Body of pancreas (tissue), 4 donors: Measurements from ENCODE around the gene TFIP11. TPM values are rescaled to one million over a fixed set of nuclear protein-coding genes. Genes with fewer than 3 reads are reported as not detected.

Experiments used
- ATAC-seq: fragments of 150-250 bp; one replicate; pipeline ENCODE4 v1.9.1; 2016
- DNase-seq, 4 donors: peaks; one replicate each; pipeline ENCODE4 v3.0.0-alpha.2; 2019
- H3K27ac ChIP-seq, 4 donors: fragments of 200-600 bp; sonication (generic); 1 replicate in 3 of 4; 2 replicates in 1 of 4; pipeline versions ENCODE4 v1.5.1 to v1.6.1; 2016 to 2019; ENCODE audit warnings: mild to moderate bottlenecking in 1 of 4, mixed read lengths in 1 of 4, moderate library complexity in 1 of 4
- H3K27me3 ChIP-seq, 2 donors: fragments of 200-600 bp; sonication (generic); one replicate each; pipeline ENCODE4 v1.6.0; 2016; ENCODE audit warnings: mild to moderate bottlenecking in 1 of 2
- H3K36me3 ChIP-seq, 2 donors: fragments of 200-600 bp; sonication (generic); replicated peaks in 1 of 2; 2 replicates each; pipeline ENCODE4 v1.5.1; 2016; ENCODE audit warnings: low read depth in 2 of 2; ENCODE audit not compliant: insufficient read depth in 1 of 2
- H3K4me1 ChIP-seq: fragments of 200-600 bp; sonication (generic); one replicate; pipeline ENCODE4 v1.6.0; 2016
- H3K4me3 ChIP-seq, 2 donors: fragments of 200-600 bp; sonication (generic); 1 replicate in 1 of 2; 2 replicates in 1 of 2; pipeline ENCODE4 v1.5.1; 2016 to 2019
- H3K9me3 ChIP-seq, 3 donors: fragments of 200-600 bp; sonication (generic); 1 replicate in 2 of 3; 2 replicates in 1 of 3; pipeline ENCODE4 v1.5.1; 2016
- CTCF ChIP-seq, 7 experiments: fragments of 450-650 bp in 4 of 7; fragments of 200-600 bp in 3 of 7; sonication (generic) in 3 of 7; IDR thresholded peaks; one replicate each; pipeline ENCODE4 v1.5.1; 2016 to 2019; ENCODE audit warnings: antibody characterized with exemption in 7 of 7
- POLR2A ChIP-seq, 3 donors: fragments of 450-650 bp; IDR thresholded peaks; one replicate each; pipeline ENCODE4 v1.6.1; 2016; ENCODE audit warnings: antibody characterized with exemption in 3 of 3, mild to moderate bottlenecking in 2 of 3
- WGBS, 2 donors: methylation state at CpG; one replicate each; pipeline ENCODE4 v1.1.5; 2017; 5-methylcytosine and 5-hydroxymethylcytosine counted together
- intact Hi-C: fragments of 100-400 bp; cut with DNase I; formaldehyde crosslinking; loops from one replicate; pipeline ENCODE4 v1.15.1; 2023
- total RNA-seq, 2 donors: library from RNA; depleted of rRNA; stranded (reverse); fragments of >200 nt; gene quantifications; one replicate each; pipeline ENCODE4 v1.1.0, GENCODE V29; 2016

Gene TFIP11
- total RNA-seq, 2 donors from 2014 or later: 26.2 to 32.3 TPM

- 62 to 74% methylated on average over 5 to 12 of the region's 12 CpGs for WGBS, 2 donors
- Histone ChIP-seq H3K27me3 (no peaks in the 10 kb centered on the region), H3K36me3 (peaks cover 4 to 27% of the 10 kb centered on the region in 2 donors)
These were observed 23.9 kb upstream of the TFIP11 start for GRCh38 chr22:26536056-26536761.

GRCh38 chr22:26535603-26535908 lies 23.3 kb upstream of the TFIP11 start:
- WGBS, 2 donors: 81 to 84% methylated on average over 3 of the region's 3 CpGs
- H3K9me3 ChIP-seq: no peaks in the 10 kb centered on the region
- ATAC-seq: no peak
- no peak overlapping the region for H3K4me3 ChIP-seq
- DNase-seq: no peak
- H3K27ac ChIP-seq: peak overlapping the region in 1 of 4 donors; percentile 80
- no peaks in the 10 kb centered on the region for H3K27me3 ChIP-seq
- intact Hi-C loops: no loop called here
- H3K4me1 ChIP-seq: peaks cover 54% of the 10 kb centered on the region
- no peak for TF ChIP-seq CTCF (IDR thresholded peaks at IDR 0.05)
- TF ChIP-seq POLR2A (IDR thresholded peaks at IDR 0.05): no peak
- H3K36me3 ChIP-seq: peaks cover 4 to 26% of the 10 kb centered on the region in 2 donors

More at GRCh38 chr22:26536056-26536761, 23.9 kb upstream of the TFIP11 start:
- ATAC-seq (peak; percentile 66), DNase-seq (peak; percentile 66 to 82 (median 72))
- no peak for TF ChIP-seq POLR2A (IDR thresholded peaks at IDR 0.05)
- Histone ChIP-seq H3K9me3 (no peaks in the 10 kb centered on the region), H3K4me1 (peaks cover 49% of the 10 kb centered on the region), H3K4me3 (no peak overlapping the region), H3K27ac (peak overlapping the region in 3 of 4 donors; percentile 37 to 80 (median 42))
- intact Hi-C loops: no loop called here

- WGBS, 2 donors: 32 to 48% methylated on average over 13 of the region's 13 CpGs
- H3K36me3 ChIP-seq: peaks cover 4 to 23% of the 10 kb centered on the region in 2 donors
- no peak overlapping the region for H3K4me3 ChIP-seq
- DNase-seq (no peak), ATAC-seq (no peak)
- H3K4me1 ChIP-seq: peaks cover 59% of the 10 kb centered on the region
- intact Hi-C loops: no loop called here
- TF ChIP-seq POLR2A (IDR thresholded peaks at IDR 0.05) (no peak), CTCF (IDR thresholded peaks at IDR 0.05) (no peak)
- peak overlapping the region in 2 of 4 donors; percentile 38 to 80 for H3K27ac ChIP-seq
- H3K27me3 ChIP-seq: no peaks in the 10 kb centered on the region
- no peaks in the 10 kb centered on the region for H3K9me3 ChIP-seq
These were observed 22.8 kb upstream of the TFIP11 start for GRCh38 chr22:26534874-26535602.

- peak overlapping the region in 3 of 4 donors; percentile 23 to 80 (median 38) for H3K27ac ChIP-seq
- WGBS, 2 donors: 73 to 83% methylated on average over 7 of the region's 7 CpGs
These were observed 22.0 kb upstream of the TFIP11 start for GRCh38 chr22:26534171-26534855.

More at GRCh38 chr22:26534171-26534855, 22.0 kb upstream of the TFIP11 start:
- intact Hi-C loops: no loop called here
- ATAC-seq (no peak), DNase-seq (no peak)
- Histone ChIP-seq H3K36me3 (peaks cover 4 to 23% of the 10 kb centered on the region in 2 donors), H3K4me3 (no peak overlapping the region), H3K27me3 (no peaks in the 10 kb centered on the region), H3K9me3 (no peaks in the 10 kb centered on the region), H3K4me1 (peaks cover 67% of the 10 kb centered on the region)
- TF ChIP-seq CTCF (IDR thresholded peaks at IDR 0.05): no peak
- no peak for TF ChIP-seq POLR2A (IDR thresholded peaks at IDR 0.05)
